Activated naive CD8-positive, alpha-beta T cell treated with anti-CD3 and anti-CD28 coated beads for 36 hours (primary cell): ENCODE data around the gene DIAPH2. TPM values are rescaled to one million over a fixed set of nuclear protein-coding genes. Genes with fewer than 3 reads are reported as not detected.
"Not testable (repeated sequence)": the region's sequence is repeated elsewhere in the genome, so short reads cannot be mapped to it uniquely, and the experiment has no call there.

ENCODE experiments used
- DNase-seq: peaks from one replicate; pipeline ENCODE4 v3.0.0; 2021
- H3K27ac Mint-ChIP-seq: one replicate; pipeline ENCODE4 v1.8.0; 2022; ENCODE audit warnings: mild to moderate bottlenecking, moderate library complexity, mixed read lengths
- H3K27me3 Mint-ChIP-seq: one replicate; pipeline ENCODE4 v1.8.0; 2022; ENCODE audit warnings: mild to moderate bottlenecking, mixed read lengths
- H3K36me3 Mint-ChIP-seq: one replicate; pipeline ENCODE4 v1.8.0; 2021; ENCODE audit warnings: mild to moderate bottlenecking, mixed read lengths
- H3K4me1 Mint-ChIP-seq: one replicate; pipeline ENCODE4 v1.8.0; 2021; ENCODE audit warnings: mixed read lengths
- H3K4me3 Mint-ChIP-seq: one replicate; pipeline ENCODE4 v1.8.0; 2022; ENCODE audit warnings: mild to moderate bottlenecking, moderate library complexity, mixed read lengths
- H3K9me3 Mint-ChIP-seq: one replicate; pipeline ENCODE4 v1.8.0; 2022; ENCODE audit warnings: mixed read lengths
- total RNA-seq, 2 experiments: library from RNA; stranded (reverse); gene quantifications; one replicate each; pipeline ENCODE4 v1.2.3, GENCODE V29; 2021

The DIAPH2 gene
- total RNA-seq, 2 experiments from 2014 or later, result 4.8 to 5.5 TPM

DNA sequence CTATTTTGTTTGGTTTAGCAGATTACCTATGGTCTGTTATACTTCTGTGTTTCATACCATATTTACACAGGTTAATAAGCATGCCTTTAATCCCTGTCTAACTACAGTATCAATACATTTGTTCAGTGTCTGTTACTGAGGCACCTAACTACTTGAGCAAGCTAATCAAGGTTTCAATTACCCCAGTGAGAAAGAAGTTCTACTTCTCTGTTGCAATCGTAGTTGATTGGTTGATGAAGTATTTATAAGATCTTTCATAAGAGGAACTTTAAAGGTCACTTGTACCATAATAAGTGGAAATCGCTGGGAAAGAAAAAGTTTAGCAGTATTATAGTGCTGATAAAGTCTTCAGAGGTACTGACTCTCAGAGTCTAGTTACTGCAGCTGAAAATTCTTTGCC lies 689.6 kb downstream of the DIAPH2 start:
- Mint-ChIP-seq H3K4me3 (no peak overlapping the region), H3K36me3 (no peaks in the 10 kb centered on the region), H3K27me3 (no peaks in the 10 kb centered on the region), H3K27ac (no peak overlapping the region), H3K9me3 (no peaks in the 10 kb centered on the region), H3K4me1 (peaks cover 1% of the 10 kb centered on the region)
- DNase-seq, result no peak

DNA sequence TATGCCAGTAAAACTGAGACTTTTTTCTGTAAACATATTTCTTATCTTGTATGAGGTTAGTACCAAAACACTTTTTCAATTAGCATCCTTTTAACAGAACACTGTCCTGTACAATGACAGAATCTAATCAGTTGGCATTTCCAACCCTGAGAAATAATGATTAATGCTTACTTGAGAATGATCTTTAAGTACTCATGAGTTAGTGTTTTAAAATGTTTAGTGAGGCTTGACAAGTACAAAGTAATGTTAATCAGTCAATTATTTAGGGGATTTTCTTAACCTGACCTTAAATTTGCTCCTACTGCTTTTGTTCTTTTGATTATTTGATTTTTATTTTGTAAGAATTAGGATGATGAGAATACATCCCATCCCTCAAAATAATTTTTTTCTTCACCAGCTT lies 695.6 kb downstream of the DIAPH2 start:
- H3K4me3 Mint-ChIP-seq, result no peak overlapping the region
- DNase-seq, result no peak
- no peaks in the 10 kb centered on the region for H3K9me3 Mint-ChIP-seq
- H3K27me3 Mint-ChIP-seq, result no peaks in the 10 kb centered on the region
- H3K27ac Mint-ChIP-seq, result no peak overlapping the region
- H3K4me1 Mint-ChIP-seq, result no peaks in the 10 kb centered on the region
- H3K36me3 Mint-ChIP-seq, result peaks cover 2% of the 10 kb centered on the region

DNA sequence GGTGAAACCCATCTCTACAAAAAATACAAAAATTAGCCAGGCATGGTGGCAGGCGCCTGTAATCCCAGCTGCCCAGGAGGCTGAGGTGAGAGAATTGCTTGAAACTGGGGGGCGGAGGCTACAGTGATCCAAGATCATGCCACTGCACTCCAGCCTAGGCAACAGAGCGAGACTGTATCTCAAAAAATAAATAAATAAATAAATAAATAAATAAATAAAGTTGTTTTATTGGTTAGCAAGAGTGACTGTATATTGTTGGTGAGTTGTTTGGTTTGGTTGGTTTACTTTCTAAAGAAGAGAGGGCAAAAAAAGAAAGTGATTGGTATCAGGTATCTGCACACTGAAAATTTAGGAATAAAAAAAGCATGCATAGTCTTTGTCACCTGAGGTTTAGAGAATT lies 700.0 kb downstream of the DIAPH2 start:
- Mint-ChIP-seq H3K4me3 (no peak overlapping the region), H3K27ac (no peak overlapping the region), H3K36me3 (peaks cover 5% of the 10 kb centered on the region), H3K4me1 (peaks cover 3% of the 10 kb centered on the region), H3K9me3 (no peaks in the 10 kb centered on the region), H3K27me3 (no peaks in the 10 kb centered on the region)
- no peak for DNase-seq

DNA sequence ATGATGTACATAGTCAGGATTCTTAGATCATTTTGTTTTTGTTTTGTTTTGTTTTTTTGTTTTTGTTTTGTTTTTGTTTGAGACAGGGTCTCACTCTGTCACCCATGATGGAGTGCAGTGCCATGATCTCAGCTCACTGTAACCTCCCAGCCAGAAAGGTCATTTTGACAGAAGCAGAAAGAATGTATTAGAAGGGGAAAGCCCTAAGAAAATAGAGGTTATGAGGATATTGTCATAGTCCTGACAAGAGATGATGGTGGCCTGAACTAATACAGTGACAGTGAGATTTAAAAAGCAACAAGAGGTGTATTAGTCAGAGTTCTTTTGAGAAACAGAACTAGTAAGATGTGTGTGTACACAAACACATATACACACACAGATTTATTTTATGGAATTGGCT lies 702.4 kb downstream of the DIAPH2 start:
- Mint-ChIP-seq H3K4me1 (peaks cover 4% of the 10 kb centered on the region), H3K27me3 (no peaks in the 10 kb centered on the region), H3K27ac (no peak overlapping the region)

DNA sequence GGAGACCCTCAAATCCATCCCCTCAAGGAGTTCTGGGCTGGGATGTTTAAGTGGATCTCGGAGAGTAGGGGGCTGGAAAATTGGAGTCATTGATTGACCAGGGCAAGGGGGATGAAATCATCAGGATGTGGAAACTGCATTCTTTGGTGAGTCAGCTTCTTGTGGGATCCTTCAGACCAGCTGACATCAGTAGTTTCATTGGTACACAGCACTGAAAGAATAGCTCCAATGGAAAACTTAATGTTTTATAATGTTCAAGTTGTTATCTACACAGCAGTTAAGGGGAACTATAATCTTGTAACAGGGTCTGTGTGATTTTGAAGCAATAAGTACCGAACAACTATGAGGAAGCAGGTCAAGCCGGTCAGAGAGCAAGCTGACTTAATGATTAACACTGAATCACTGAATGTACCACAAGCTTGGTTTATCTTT lies 705.1 kb downstream of the DIAPH2 start:
- Mint-ChIP-seq H3K27me3 (no peaks in the 10 kb centered on the region), H3K9me3 (no peaks in the 10 kb centered on the region), H3K4me1 (peaks cover 4% of the 10 kb centered on the region), H3K36me3 (peaks cover 5% of the 10 kb centered on the region), H3K27ac (no peak overlapping the region), H3K4me3 (no peak overlapping the region)
- DNase-seq, result no peak

More for the DNA sequence above, 702.4 kb downstream of the DIAPH2 start:
- Mint-ChIP-seq H3K4me3 (no peak overlapping the region), H3K9me3 (no peaks in the 10 kb centered on the region), H3K36me3 (peaks cover 7% of the 10 kb centered on the region)
- DNase-seq, result no peak

DNA sequence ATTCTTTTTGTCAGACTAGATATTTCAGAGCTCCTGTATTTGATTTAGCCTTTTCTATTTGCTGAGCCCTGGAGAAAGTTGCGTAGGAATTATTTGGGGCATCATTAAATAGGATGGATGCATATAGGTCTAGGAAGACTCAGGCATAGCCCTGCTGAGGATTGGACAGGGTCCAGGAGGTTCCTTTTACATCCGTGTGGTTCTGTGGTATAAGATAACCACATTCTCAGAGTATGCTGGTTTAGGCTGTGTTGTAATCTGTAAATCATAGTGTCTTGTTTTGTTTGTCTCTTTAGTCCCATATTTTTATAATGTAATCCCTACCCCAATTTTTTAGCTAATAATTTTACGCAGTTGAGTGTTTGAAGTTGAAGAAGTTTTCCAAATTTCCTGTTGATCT lies 712.7 kb downstream of the DIAPH2 start:
- no peak for DNase-seq
- H3K4me3 Mint-ChIP-seq, result peak overlapping the region; percentile 30
- peaks cover 3% of the 10 kb centered on the region for H3K36me3 Mint-ChIP-seq
- H3K27ac Mint-ChIP-seq, result peak overlapping the region; percentile 93
- no peaks in the 10 kb centered on the region for H3K9me3 Mint-ChIP-seq
- H3K4me1 Mint-ChIP-seq, result peaks cover 26% of the 10 kb centered on the region
- no peaks in the 10 kb centered on the region for H3K27me3 Mint-ChIP-seq

DNA sequence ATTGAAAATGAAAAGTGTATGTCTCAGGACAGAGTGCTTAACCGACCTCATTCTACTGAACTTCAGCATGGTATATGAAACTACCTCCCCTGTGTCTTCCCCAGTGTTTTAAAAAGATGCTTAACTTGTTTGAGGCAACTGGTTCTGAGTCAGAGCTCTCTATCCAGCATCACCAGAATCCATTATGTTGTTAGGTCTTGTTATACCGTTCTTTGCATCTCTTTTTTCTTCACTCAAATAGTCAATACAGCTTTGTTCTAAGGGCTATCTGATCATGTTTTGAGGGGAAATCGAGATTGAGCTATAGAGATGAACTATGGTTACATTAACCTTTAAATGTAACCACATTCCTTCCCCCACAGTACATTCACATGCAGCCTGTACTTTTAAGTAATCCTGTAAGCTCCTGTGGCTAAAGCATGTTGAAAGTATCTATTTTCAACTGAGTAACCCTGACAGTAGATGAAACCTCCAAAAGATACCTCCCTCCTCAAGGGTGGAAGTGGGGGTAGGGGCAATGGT lies 713.4 kb downstream of the DIAPH2 start:
- Mint-ChIP-seq H3K36me3 (peaks cover 3% of the 10 kb centered on the region), H3K27ac (peak overlapping the region; percentile 93), H3K9me3 (no peaks in the 10 kb centered on the region), H3K4me3 (peak overlapping the region; percentile 59), H3K4me1 (peaks cover 29% of the 10 kb centered on the region), H3K27me3 (no peaks in the 10 kb centered on the region)
- no peak for DNase-seq

DNA sequence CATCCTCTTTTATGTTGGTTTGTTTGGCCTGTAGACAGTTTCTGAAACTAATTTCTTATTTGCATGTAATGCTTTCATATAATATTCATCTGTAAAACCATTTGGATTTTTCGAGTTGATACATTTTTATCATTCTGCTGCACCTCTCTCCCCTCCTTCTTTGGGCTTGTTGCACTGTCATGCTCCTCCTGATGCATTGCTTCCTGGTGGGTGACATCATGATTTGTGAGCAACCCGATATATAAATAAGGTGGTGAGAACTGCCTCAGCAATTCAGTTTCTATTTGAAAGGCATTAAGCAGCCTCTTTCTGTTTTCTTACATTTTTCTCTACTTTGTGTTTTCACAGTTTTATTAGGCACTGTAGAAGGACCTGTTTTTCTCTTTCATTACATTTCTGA lies 714.8 kb downstream of the DIAPH2 start:
- Mint-ChIP-seq H3K27ac (no peak overlapping the region), H3K4me1 (peaks cover 29% of the 10 kb centered on the region), H3K27me3 (no peaks in the 10 kb centered on the region), H3K9me3 (no peaks in the 10 kb centered on the region), H3K36me3 (peaks cover 3% of the 10 kb centered on the region), H3K4me3 (no peak overlapping the region)
- no peak for DNase-seq

DNA sequence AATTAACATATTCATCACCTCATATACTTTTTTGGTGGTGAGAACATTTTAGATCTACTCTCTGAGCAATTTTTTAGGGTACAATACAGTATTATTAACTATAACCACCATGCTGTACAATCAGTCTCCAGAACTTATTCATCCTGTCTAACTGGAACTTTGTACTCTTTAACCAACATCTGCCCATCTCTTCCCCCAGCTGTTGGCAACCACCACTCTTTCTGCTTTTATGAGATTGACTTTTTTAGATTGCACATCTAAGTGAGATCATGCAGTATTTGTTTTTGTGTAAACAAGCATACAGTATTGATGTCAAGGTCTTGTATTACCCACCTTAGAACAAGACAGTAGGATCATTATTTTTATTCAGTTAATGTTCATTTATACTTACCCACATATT lies 715.9 kb downstream of the DIAPH2 start:
- Mint-ChIP-seq H3K4me3 (no peak overlapping the region), H3K27me3 (no peaks in the 10 kb centered on the region), H3K36me3 (peaks cover 3% of the 10 kb centered on the region), H3K27ac (no peak overlapping the region), H3K4me1 (peaks cover 29% of the 10 kb centered on the region), H3K9me3 (no peaks in the 10 kb centered on the region)
- DNase-seq, result no peak

DNA sequence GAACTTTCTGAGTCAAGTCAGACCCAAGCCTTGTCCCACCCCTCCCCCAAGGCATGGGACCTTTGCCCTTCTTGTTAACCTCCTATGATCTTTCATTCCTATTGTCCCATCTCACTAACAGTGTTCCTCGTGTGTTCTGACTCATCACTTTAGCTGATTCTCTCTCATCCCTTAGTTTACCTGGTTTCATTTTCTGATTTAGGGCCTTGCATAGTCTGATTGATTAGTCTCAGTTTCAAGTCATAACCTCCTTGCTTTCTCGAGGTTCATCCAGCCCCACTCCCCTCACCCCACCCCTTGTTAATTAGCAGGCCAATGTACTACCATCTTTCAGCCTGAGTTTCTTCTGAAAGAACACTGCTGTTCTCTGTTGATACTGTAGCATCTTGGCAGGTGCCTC lies 716.5 kb downstream of the DIAPH2 start:
- no peak overlapping the region for H3K4me3 Mint-ChIP-seq
- no peak overlapping the region for H3K27ac Mint-ChIP-seq
- H3K9me3 Mint-ChIP-seq, result no peaks in the 10 kb centered on the region
- no peak for DNase-seq
- no peaks in the 10 kb centered on the region for H3K27me3 Mint-ChIP-seq
- peaks cover 3% of the 10 kb centered on the region for H3K36me3 Mint-ChIP-seq
- H3K4me1 Mint-ChIP-seq, result peaks cover 29% of the 10 kb centered on the region

DNA sequence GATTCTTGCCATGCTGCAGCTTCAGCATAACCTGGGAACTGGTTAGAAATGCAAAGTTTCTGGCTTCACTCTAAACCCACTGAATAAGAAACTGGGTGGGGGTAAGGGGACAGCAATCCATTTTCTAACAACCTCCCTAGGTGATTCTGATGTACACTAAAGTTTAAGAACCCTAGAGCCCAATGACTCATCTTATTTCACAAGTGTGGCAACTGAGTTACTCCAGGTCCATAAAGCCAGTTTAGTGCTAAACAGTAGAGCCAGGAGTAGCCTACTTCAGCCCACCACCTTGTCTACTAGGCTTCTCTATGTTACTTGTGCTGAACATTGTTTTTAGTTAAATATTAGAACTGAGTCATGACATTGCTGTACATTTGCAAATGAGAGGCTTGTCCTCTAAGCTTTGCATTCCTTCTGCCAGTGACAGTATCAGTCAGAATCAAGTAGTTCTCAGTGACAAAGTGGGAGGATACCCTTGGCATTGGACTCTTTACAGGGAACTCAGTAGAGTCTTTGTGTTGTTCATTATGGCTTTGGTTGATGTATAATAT lies 717.0 kb downstream of the DIAPH2 start:
- H3K4me3 Mint-ChIP-seq, result no peak overlapping the region
- H3K4me1 Mint-ChIP-seq, result peaks cover 29% of the 10 kb centered on the region
- no peak overlapping the region for H3K27ac Mint-ChIP-seq
- H3K36me3 Mint-ChIP-seq, result peaks cover 3% of the 10 kb centered on the region
- no peak for DNase-seq
- no peaks in the 10 kb centered on the region for H3K9me3 Mint-ChIP-seq
- H3K27me3 Mint-ChIP-seq, result no peaks in the 10 kb centered on the region

DNA sequence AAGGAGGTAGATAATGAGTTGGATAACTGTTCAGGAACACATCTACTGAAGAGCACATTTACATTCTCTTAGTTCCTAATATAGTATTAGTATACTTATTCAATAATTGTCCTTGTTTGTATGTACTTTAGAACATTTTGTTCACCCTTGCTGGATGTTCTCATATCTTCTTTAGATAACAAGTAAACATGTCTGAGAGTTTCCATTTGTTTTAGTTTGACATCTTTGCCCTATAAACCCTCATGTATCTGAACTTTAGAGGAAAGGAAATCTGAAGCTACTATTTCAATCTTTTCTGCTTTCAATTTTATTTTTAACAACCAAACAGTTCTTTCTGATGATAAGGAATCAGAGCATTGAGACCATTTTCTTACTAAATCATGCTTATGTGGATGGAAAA lies 717.7 kb downstream of the DIAPH2 start:
- Mint-ChIP-seq H3K27ac (no peak overlapping the region), H3K4me3 (no peak overlapping the region), H3K9me3 (no peaks in the 10 kb centered on the region), H3K27me3 (no peaks in the 10 kb centered on the region), H3K36me3 (peaks cover 3% of the 10 kb centered on the region), H3K4me1 (peaks cover 27% of the 10 kb centered on the region)
- DNase-seq, result no peak

DNA sequence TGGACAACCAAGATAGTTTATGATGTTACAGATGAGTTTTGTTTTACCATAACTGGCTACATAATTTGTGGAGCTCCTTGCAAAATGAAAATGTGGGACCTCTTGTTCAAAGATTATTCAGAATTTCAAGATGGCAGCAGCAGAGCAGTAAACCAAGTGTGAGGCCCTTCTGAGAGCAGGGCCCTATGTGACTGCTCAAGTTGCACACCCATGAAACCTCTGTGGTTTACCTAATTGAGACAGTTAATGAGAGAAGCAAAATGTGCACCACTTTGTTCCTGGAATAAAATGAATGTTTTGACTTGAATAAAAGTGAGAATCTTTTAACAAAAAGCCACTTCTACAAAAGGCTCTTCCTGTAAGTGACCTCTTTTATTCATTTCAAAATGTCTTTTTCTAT lies 718.3 kb downstream of the DIAPH2 start:
- H3K36me3 Mint-ChIP-seq, result peaks cover 3% of the 10 kb centered on the region
- peaks cover 21% of the 10 kb centered on the region for H3K4me1 Mint-ChIP-seq
- H3K27ac Mint-ChIP-seq, result no peak overlapping the region
- no peaks in the 10 kb centered on the region for H3K27me3 Mint-ChIP-seq
- no peak overlapping the region for H3K4me3 Mint-ChIP-seq
- no peaks in the 10 kb centered on the region for H3K9me3 Mint-ChIP-seq
- no peak for DNase-seq

DNA sequence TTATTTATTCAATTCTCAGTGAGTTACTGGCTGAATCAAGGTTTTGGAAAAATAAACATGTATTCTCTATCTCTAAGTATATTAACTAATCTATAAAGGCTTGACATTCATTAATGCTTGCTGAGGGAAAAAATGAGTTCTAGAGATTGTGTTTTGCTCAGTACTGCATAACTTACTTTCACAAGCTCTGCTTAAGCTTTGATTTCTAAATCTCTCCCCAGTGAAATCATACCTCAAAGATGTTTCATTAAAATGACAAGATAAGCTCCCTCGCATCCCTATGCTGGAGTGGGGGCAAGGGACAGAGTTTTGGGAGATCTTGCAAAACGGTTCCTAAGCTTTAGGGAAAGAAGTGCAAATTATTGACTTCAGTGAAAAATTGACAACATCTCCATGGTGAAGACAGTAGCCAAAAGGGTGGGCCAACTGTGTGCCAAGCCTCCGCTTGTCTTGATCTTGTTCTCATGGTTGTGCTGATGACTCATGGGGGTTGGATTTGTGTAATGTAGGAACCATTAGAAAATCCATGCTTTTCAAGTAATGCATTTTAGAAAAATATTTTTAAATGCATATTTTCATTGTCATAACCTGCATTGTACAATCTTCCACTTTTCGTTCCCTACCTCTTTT lies 720.5 kb downstream of the DIAPH2 start:
- H3K36me3 Mint-ChIP-seq, result peaks cover 7% of the 10 kb centered on the region
- no peaks in the 10 kb centered on the region for H3K27me3 Mint-ChIP-seq
- peaks cover 7% of the 10 kb centered on the region for H3K4me1 Mint-ChIP-seq
- peaks cover 5% of the 10 kb centered on the region for H3K9me3 Mint-ChIP-seq
- no peak overlapping the region for H3K27ac Mint-ChIP-seq
- DNase-seq, result no peak
- no peak overlapping the region for H3K4me3 Mint-ChIP-seq

DNA sequence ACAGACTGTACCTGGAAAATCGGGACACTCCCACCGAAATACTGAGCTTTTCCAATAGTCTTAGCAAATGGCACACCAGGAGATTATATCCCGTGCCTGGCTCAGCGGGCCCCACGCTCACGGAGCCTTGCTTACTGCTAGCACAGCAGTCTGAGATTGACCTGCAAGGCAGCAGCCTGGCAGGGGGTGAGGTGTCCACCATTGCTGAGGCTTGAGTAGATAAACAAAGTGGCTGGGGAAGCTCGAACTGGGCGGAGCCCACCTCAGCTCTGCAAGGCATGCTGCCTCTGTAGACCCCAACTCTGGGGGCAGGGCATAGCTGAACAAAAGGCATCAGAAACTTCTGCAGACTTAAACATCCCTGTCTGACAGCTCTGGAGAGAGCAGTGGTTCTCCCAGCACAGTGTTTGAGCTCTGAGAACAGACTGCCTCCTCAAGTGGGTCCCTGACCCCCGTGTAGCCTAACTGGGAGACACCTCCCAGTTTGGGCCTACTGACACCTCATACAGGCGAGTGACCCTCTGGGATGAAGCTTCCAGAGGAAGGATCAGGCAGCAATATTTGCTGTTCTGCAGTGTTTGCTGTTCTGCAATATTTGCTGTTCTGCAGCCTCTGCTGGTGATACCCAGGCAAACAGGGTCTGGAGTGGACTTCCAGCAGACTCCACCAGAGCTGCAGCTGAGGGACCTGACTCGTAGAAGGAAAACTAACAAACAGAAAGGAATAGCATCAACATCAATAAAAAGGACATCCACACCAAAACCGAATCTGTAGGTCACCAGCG lies 725.2 kb downstream of the DIAPH2 start:
- not testable (repeated sequence) for H3K4me1 Mint-ChIP-seq, H3K4me3 Mint-ChIP-seq, DNase-seq, H3K27me3 Mint-ChIP-seq, H3K36me3 Mint-ChIP-seq, H3K27ac Mint-ChIP-seq
- peaks cover 10% of the 10 kb centered on the region for H3K9me3 Mint-ChIP-seq
